H9 (cell line): ENCODE data around the gene MARS1. TPM values are rescaled to one million over a fixed set of nuclear protein-coding genes. Genes with fewer than 3 reads are reported as not detected.

Experiments
- DNase-seq: peaks from one replicate; pipeline ENCODE4 v3.0.0-alpha.2; 2017
- H2AFZ ChIP-seq: one replicate; pipeline ENCODE4 v1.6.1; 2013; ENCODE audit warnings: mild to moderate bottlenecking, low read length, control low read depth, moderate library complexity
- H2AK5ac ChIP-seq: 2 replicates; pipeline ENCODE4 v1.6.1; 2013; ENCODE audit warnings: low read length, control low read depth, mixed read lengths; ENCODE audit not compliant: insufficient read length
- H2BK120ac ChIP-seq: one replicate; pipeline ENCODE4 v1.6.1; 2013; ENCODE audit warnings: low read depth, mild to moderate bottlenecking, low read length, control low read depth, inconsistent platforms; ENCODE audit not compliant: poor library complexity, severe bottlenecking
- H2BK12ac ChIP-seq: 2 replicates; pipeline ENCODE4 v1.6.1; 2013; ENCODE audit warnings: low read length, control low read depth, mixed read lengths, low read depth; ENCODE audit not compliant: insufficient read length
- H2BK15ac ChIP-seq: 2 replicates; pipeline ENCODE4 v1.6.1; 2013; ENCODE audit warnings: low read depth, low read length, control low read depth
- H2BK20ac ChIP-seq: one replicate; pipeline ENCODE4 v1.6.1; 2013; ENCODE audit warnings: low read depth, mild to moderate bottlenecking, low read length, control low read depth, inconsistent platforms; ENCODE audit not compliant: poor library complexity, severe bottlenecking
- H2BK5ac ChIP-seq: 2 replicates; pipeline ENCODE4 v1.6.1; 2013; ENCODE audit warnings: low read length, control low read depth, mixed read lengths; ENCODE audit not compliant: insufficient read length
- H3K14ac ChIP-seq: 2 replicates; pipeline ENCODE4 v1.6.1; 2013; ENCODE audit warnings: low read length, control low read depth; ENCODE audit not compliant: insufficient read depth
- H3K18ac ChIP-seq: 2 replicates; pipeline ENCODE4 v1.6.1; 2013; ENCODE audit warnings: low read depth, mild to moderate bottlenecking, mixed read lengths, low read length, control low read depth; ENCODE audit not compliant: insufficient read length
- H3K23ac ChIP-seq: 2 replicates; pipeline ENCODE4 v1.6.1; 2013; ENCODE audit warnings: low read length, control low read depth, mixed read lengths, low read depth; ENCODE audit not compliant: insufficient read length
- H3K23me2 ChIP-seq: 2 replicates; pipeline ENCODE4 v1.6.1; 2013; ENCODE audit warnings: low read depth, mild to moderate bottlenecking, mixed read lengths, low read length, control low read depth; ENCODE audit not compliant: insufficient read length, poor library complexity, severe bottlenecking
- H3K27ac ChIP-seq: 2 replicates; pipeline ENCODE4 v1.5.1; 2013; ENCODE audit warnings: low read length, control low read depth, mixed read lengths, low read depth; ENCODE audit not compliant: insufficient read length
- H3K27me3 ChIP-seq: 2 replicates; pipeline ENCODE4 v1.6.1; 2013; ENCODE audit warnings: low read length, control low read depth, inconsistent platforms; ENCODE audit not compliant: insufficient read depth
- H3K4ac ChIP-seq: 2 replicates; pipeline ENCODE4 v1.6.1; 2013; ENCODE audit warnings: low read depth, mild to moderate bottlenecking, control low read depth, inconsistent platforms, low read length, moderate library complexity
- H3K4me1 ChIP-seq: 2 replicates; pipeline ENCODE4 v1.6.1; 2013; ENCODE audit warnings: low read length, control low read depth, inconsistent platforms; ENCODE audit not compliant: insufficient read depth
- H3K4me2 ChIP-seq: 2 replicates; pipeline ENCODE4 v1.6.1; 2013; ENCODE audit warnings: low read length, control low read depth, mixed read lengths; ENCODE audit not compliant: insufficient read length, insufficient read depth
- H3K56ac ChIP-seq: 2 replicates; pipeline ENCODE4 v1.6.1; 2013; ENCODE audit warnings: low read depth, mild to moderate bottlenecking, mixed read lengths, low read length, control low read depth; ENCODE audit not compliant: insufficient read length
- H3K79me1 ChIP-seq: 2 replicates; pipeline ENCODE4 v1.6.1; 2013; ENCODE audit warnings: low read depth, mild to moderate bottlenecking, moderate library complexity, low read length, control low read depth, inconsistent platforms; ENCODE audit not compliant: insufficient read depth, poor library complexity, severe bottlenecking
- H3K79me2 ChIP-seq: 2 replicates; pipeline ENCODE4 v1.6.1; 2013; ENCODE audit warnings: low read length, control low read depth, inconsistent platforms; ENCODE audit not compliant: insufficient read depth
- H3K9ac ChIP-seq: 2 replicates; pipeline ENCODE4 v1.6.1; 2013; ENCODE audit warnings: low read length, control low read depth, mixed read lengths; ENCODE audit not compliant: insufficient read length; ENCODE audit errors: extremely low read depth
- H3K9me3 ChIP-seq: one replicate; pipeline ENCODE4 v1.6.1; 2013; ENCODE audit warnings: low read depth, low read length, inconsistent platforms; ENCODE audit not compliant: control insufficient read depth
- H3T11ph ChIP-seq: one replicate; pipeline ENCODE4 v1.6.1; 2013; ENCODE audit warnings: mild to moderate bottlenecking, low read length, control low read depth, inconsistent platforms
- H4K20me1 ChIP-seq: one replicate; pipeline ENCODE4 v1.6.1; 2013; ENCODE audit not compliant: control insufficient read depth, insufficient read length, insufficient read depth
- H4K5ac ChIP-seq: 2 replicates; pipeline ENCODE4 v1.6.1; 2013; ENCODE audit warnings: low read depth, mild to moderate bottlenecking, mixed read lengths, low read length, control low read depth; ENCODE audit not compliant: insufficient read length
- H4K8ac ChIP-seq: replicated peaks from 2 replicates; pipeline ENCODE4 v1.6.1; 2013; ENCODE audit warnings: low read length, control low read depth, mixed read lengths, low read depth; ENCODE audit not compliant: insufficient read length
- H4K91ac ChIP-seq: 2 replicates; pipeline ENCODE4 v1.6.1; 2013; ENCODE audit warnings: low read depth, mild to moderate bottlenecking, moderate library complexity, mixed read lengths, low read length, control low read depth; ENCODE audit not compliant: insufficient read length
- H3K27ac Mint-ChIP-seq, 3 experiments: 2 replicates in 2 of 3; 3 replicates in 1 of 3; pipeline ENCODE4 v1.8.0; 2020 to 2021; ENCODE audit warnings: mixed read lengths in 3 of 3, mild to moderate bottlenecking in 1 of 3, moderate library complexity in 1 of 3
- H3K27me3 Mint-ChIP-seq: 2 replicates; pipeline ENCODE4 v1.8.0; 2021; ENCODE audit warnings: low read depth, mild to moderate bottlenecking, moderate library complexity, mixed read lengths
- H3K36me3 Mint-ChIP-seq, 3 experiments: 2 replicates in 2 of 3; 3 replicates in 1 of 3; pipeline ENCODE4 v1.8.0; 2020 to 2021; ENCODE audit warnings: low read depth in 3 of 3, mixed read lengths in 3 of 3; ENCODE audit not compliant: insufficient read depth in 1 of 3
- H3K4me1 Mint-ChIP-seq, 2 experiments: 2 replicates each; pipeline ENCODE4 v1.8.0; 2020; ENCODE audit warnings: mixed read lengths in 2 of 2
- H3K4me3 Mint-ChIP-seq, 2 experiments: 2 replicates in 1 of 2; 3 replicates in 1 of 2; pipeline ENCODE4 v1.8.0; 2020 to 2021; ENCODE audit warnings: mild to moderate bottlenecking in 2 of 2, mixed read lengths in 2 of 2, moderate library complexity in 1 of 2
- H3K9me3 Mint-ChIP-seq, 2 experiments: 2 replicates in 1 of 2; 3 replicates in 1 of 2; pipeline ENCODE4 v1.8.0; 2020; ENCODE audit warnings: mild to moderate bottlenecking in 2 of 2, mixed read lengths in 2 of 2, moderate library complexity in 1 of 2
- WGBS: extraction: QIAGEN DNeasy Blood & Tissue Kit; methylation state at CpG from one replicate; pipeline ENCODE4 v1.1.7; 2013; ENCODE audit warnings: missing lambda C conversion rate, low lambda C conversion rate, mixed read lengths; ENCODE audit not compliant: insufficient read length; ENCODE audit errors: extremely low coverage; 5-methylcytosine and 5-hydroxymethylcytosine counted together
- total RNA-seq: library from RNA; stranded (reverse); gene quantifications from 2 replicates; pipeline ENCODE4 v1.2.1, GENCODE V29; 2021
- TF ChIP-seq, protein P1 (sequence below): fragments of 200-600 bp; sonication (generic); conservative IDR thresholded peaks from 3 replicates; pipeline ENCODE4 v1.8.0; 2021; ENCODE audit warnings: antibody characterized with exemption, mild to moderate bottlenecking

MARS1 gene
- total RNA-seq, 1 experiment from 2014 or later = 368 TPM

DNA sequence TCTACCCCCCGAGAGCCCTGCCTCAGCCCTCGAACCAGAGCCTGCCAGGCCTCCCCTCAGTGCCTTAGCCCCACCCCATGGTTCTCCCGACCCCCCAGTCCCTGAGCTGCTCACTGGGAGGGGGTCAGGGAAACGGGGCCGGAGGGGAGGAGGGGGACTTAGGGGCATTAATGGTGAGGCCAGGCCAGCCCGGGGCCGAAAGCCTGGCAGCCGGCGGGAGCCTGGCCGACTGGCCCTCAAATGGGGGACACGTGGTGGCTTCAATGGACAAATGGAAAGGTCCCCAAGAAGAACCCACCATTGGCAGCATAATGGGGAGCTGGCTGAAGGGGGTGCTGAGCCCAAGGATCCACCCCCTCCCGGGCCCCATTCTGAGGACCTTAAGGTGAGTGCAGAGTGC, 40.3 kb downstream of the MARS1 start:
- no peak for DNase-seq
- no peak overlapping the region for H3K9ac ChIP-seq

More for the DNA sequence above, 40.3 kb downstream of the MARS1 start:
- Histone ChIP-seq H3K23ac (no peak overlapping the region), H4K8ac (no peak overlapping the region), H3K27ac (no peak overlapping the region), H2BK15ac (no peak overlapping the region), H3K79me1 (no peaks in the 10 kb centered on the region), H3K18ac (no peak overlapping the region), H3K56ac (no peak overlapping the region), H3T11ph (no peak overlapping the region), H4K91ac (no peak overlapping the region), H2AK5ac (no peak overlapping the region), H3K4me1 (no peaks in the 10 kb centered on the region; the same call in 1 of the 2 replicates), H2BK5ac (no peak overlapping the region), H2AFZ (no peak overlapping the region), H4K5ac (no peak overlapping the region), H2BK20ac (no peak overlapping the region), H3K9me3 (no peaks in the 10 kb centered on the region), H2BK12ac (no peak overlapping the region), H3K79me2 (no peaks in the 10 kb centered on the region), H3K27me3 (no peaks in the 10 kb centered on the region), H3K14ac (no peak overlapping the region), H3K4ac (no peak overlapping the region), H2BK120ac (no peak overlapping the region), H3K23me2 (peaks cover 5% of the 10 kb centered on the region), H3K4me2 (no peak overlapping the region), H4K20me1 (no peaks in the 10 kb centered on the region)
- Mint-ChIP-seq H3K27me3 (no peaks in the 10 kb centered on the region; the same call in 1 of the 2 replicates), H3K27ac (no peak overlapping the region; a peak in 1 of 7 replicates), H3K9me3 (no peaks in the 10 kb centered on the region), H3K36me3 (peaks cover 26 to 74% (median 71%) of the 10 kb centered on the region in 3 experiments; a peak in 6 of 7 replicates), H3K4me3 (no peak overlapping the region), H3K4me1 (peaks cover 14 to 32% of the 10 kb centered on the region in 2 experiments)
- TF ChIP-seq, protein P1, sequence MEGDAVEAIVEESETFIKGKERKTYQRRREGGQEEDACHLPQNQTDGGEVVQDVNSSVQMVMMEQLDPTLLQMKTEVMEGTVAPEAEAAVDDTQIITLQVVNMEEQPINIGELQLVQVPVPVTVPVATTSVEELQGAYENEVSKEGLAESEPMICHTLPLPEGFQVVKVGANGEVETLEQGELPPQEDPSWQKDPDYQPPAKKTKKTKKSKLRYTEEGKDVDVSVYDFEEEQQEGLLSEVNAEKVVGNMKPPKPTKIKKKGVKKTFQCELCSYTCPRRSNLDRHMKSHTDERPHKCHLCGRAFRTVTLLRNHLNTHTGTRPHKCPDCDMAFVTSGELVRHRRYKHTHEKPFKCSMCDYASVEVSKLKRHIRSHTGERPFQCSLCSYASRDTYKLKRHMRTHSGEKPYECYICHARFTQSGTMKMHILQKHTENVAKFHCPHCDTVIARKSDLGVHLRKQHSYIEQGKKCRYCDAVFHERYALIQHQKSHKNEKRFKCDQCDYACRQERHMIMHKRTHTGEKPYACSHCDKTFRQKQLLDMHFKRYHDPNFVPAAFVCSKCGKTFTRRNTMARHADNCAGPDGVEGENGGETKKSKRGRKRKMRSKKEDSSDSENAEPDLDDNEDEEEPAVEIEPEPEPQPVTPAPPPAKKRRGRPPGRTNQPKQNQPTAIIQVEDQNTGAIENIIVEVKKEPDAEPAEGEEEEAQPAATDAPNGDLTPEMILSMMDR = no peak
- no CpG with 5 or more reads among the region's 12 CpGs for WGBS
